ENCODE measurements around the gene DES. TPM values are rescaled to one million over a fixed set of nuclear protein-coding genes. Genes with fewer than 3 reads are reported as not detected.

Gene DES
- total RNA-seq, 1 donor from 2014 or later: not detected

- no peak overlapping the region for H2AFZ ChIP-seq (replicated peaks)
- no peaks in the 10 kb centered on the region for H3K27me3 ChIP-seq
- no peak overlapping the region for H3K4me3 ChIP-seq
- TF ChIP-seq EZH2 (IDR thresholded peaks at IDR 0.05) (no peak), CTCF (IDR thresholded peaks at IDR 0.05) (no peak), EZH2phosphoT487 (IDR thresholded peaks at IDR 0.05) (no peak)
- H4K20me1 ChIP-seq (ENCODE audit: low read depth): no peaks in the 10 kb centered on the region
- H3K9me3 ChIP-seq (ENCODE audit: low read depth): no peaks in the 10 kb centered on the region
- Mint-ChIP-seq H3K27ac (no peak overlapping the region), H3K4me3 (no peak overlapping the region), H3K27me3 (ENCODE audit: insufficient read depth, low read depth) (peaks cover 7% of the 10 kb centered on the region), H3K9me3 (no peaks in the 10 kb centered on the region), H3K36me3 (no peaks in the 10 kb centered on the region), H3K4me1 (peaks cover 23% of the 10 kb centered on the region)
- H3K4me1 ChIP-seq: peaks cover 7% of the 10 kb centered on the region
- H3F3A ChIP-seq (ENCODE audit: low read depth): no peaks in the 10 kb centered on the region
- H3K4me2 ChIP-seq: no peak overlapping the region
- no peaks in the 10 kb centered on the region for H3K36me3 ChIP-seq
- H3K79me2 ChIP-seq (ENCODE audit: low read depth): no peaks in the 10 kb centered on the region
- no peak overlapping the region for H3K9ac ChIP-seq
- H3K27ac ChIP-seq: no peak overlapping the region
- no peak for DNase-seq (ENCODE audit: low spot score)
These were observed 7.9 kb downstream of the DES start for GRCh38 chr2:219426068-219426443.

DNA sequence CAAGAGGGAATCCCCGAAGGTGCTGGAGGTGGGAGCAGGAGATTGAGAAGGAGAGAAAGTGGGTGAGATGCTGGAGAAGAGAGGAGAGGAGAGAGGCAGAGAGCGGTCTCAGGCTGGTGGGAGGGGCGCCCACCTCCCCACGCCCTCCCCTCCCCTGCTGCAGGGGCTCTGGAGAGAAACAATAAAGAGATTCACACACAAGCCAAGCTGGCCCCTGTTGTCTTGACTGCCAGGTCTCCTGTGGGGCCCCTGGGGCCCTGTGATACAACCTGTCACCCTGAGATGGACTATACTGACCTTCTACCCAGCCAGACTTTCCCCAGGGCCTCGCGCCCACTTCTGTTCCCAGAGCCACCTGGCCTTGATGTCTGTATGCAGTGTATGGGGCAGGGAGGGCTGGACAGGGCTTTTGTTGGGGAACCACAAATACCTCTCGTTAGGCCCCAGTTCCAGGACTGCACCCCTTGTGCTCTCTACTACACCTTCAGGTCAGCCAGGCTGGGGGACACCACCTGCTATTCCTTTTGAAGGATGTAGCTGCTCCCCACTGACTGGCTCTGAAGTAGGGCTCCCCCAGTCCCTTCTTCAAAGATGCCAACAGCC lies 8.5 kb downstream of the DES start:
- Histone ChIP-seq H3K9ac (no peak overlapping the region), H3K4me1 (peaks cover 7% of the 10 kb centered on the region), H2AFZ (replicated peaks) (no peak overlapping the region), H3K27me3 (no peaks in the 10 kb centered on the region), H3K9me3 (ENCODE audit: low read depth) (no peaks in the 10 kb centered on the region), H3F3A (ENCODE audit: low read depth) (no peaks in the 10 kb centered on the region), H3K4me2 (no peak overlapping the region), H3K4me3 (no peak overlapping the region), H3K36me3 (no peaks in the 10 kb centered on the region), H3K27ac (no peak overlapping the region), H4K20me1 (ENCODE audit: low read depth) (no peaks in the 10 kb centered on the region), H3K79me2 (ENCODE audit: low read depth) (no peaks in the 10 kb centered on the region)
- Mint-ChIP-seq H3K4me3 (no peak overlapping the region), H3K27ac (no peak overlapping the region), H3K4me1 (peaks cover 25% of the 10 kb centered on the region), H3K9me3 (no peaks in the 10 kb centered on the region), H3K36me3 (no peaks in the 10 kb centered on the region), H3K27me3 (ENCODE audit: insufficient read depth, low read depth) (peaks cover 7% of the 10 kb centered on the region)
- DNase-seq (ENCODE audit: low spot score): no peak
- TF ChIP-seq EZH2 (IDR thresholded peaks at IDR 0.05) (no peak), EZH2phosphoT487 (IDR thresholded peaks at IDR 0.05) (no peak), CTCF (IDR thresholded peaks at IDR 0.05) (no peak)

DNA sequence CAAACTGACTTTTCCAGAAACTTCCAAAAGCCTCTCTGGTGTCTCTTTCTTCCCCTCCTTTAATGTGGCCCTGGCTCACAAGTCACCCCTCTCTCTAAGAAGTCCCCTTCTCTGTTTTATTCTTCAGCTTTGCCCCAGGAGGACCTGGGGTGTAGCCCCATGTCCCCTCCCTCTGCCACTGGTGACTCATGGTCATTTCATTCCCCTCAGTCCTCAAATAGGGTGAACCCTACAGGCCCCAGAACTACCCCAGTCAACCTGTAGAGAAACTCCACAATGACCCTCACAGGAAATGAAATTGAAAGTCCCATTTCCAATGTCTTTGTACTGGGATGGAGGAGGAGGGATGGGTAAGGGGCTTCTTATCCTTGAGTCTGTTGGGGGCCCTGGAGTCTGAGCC lies 10.3 kb downstream of the DES start:
- Mint-ChIP-seq H3K27ac (no peak overlapping the region), H3K4me3 (no peak overlapping the region), H3K9me3 (no peaks in the 10 kb centered on the region), H3K27me3 (ENCODE audit: insufficient read depth, low read depth) (peaks cover 7% of the 10 kb centered on the region), H3K4me1 (peaks cover 25% of the 10 kb centered on the region), H3K36me3 (no peaks in the 10 kb centered on the region)
- Histone ChIP-seq H4K20me1 (ENCODE audit: low read depth) (no peaks in the 10 kb centered on the region), H3K79me2 (ENCODE audit: low read depth) (no peaks in the 10 kb centered on the region), H3K27me3 (no peaks in the 10 kb centered on the region), H3K4me1 (peaks cover 7% of the 10 kb centered on the region), H3K9ac (no peak overlapping the region), H3K4me2 (no peak overlapping the region), H3K4me3 (no peak overlapping the region), H2AFZ (replicated peaks) (no peak overlapping the region), H3K9me3 (ENCODE audit: low read depth) (no peaks in the 10 kb centered on the region), H3K36me3 (no peaks in the 10 kb centered on the region), H3F3A (ENCODE audit: low read depth) (peaks cover 7% of the 10 kb centered on the region), H3K27ac (no peak overlapping the region)
- DNase-seq (ENCODE audit: low spot score): no peak
- TF ChIP-seq CTCF (IDR thresholded peaks at IDR 0.05): no peak
- TF ChIP-seq EZH2 (IDR thresholded peaks at IDR 0.05): no peak
- no peak for TF ChIP-seq EZH2phosphoT487 (IDR thresholded peaks at IDR 0.05)
